Measurements from ENCODE around the gene IQCN. TPM values are rescaled to one million over a fixed set of nuclear protein-coding genes. Genes with fewer than 3 reads are reported as not detected.

The IQCN gene
- total and polyA plus RNA-seq, 2 experiments from 2014 or later, result 0.35 TPM; not detected in 1

GRCh38 chr19:18218159-18218558 is 56.1 kb downstream of the IQCN start (continued):
- no peak for TF ChIP-seq ZNF462 (CRISPR knock-in tag; IDR thresholded peaks at IDR 0.05)
- no peak for TF ChIP-seq REST (IDR thresholded peaks at IDR 0.05; ENCODE audit: unreplicated experiment)
- TF ChIP-seq POLR2AphosphoS5 (IDR thresholded peaks at IDR 0.05; ENCODE audit: low read depth), result no peak
- TF ChIP-seq ZNF331 (CRISPR knock-in tag; IDR thresholded peaks at IDR 0.05; ENCODE audit: low read depth), result no peak
- no peak for TF ChIP-seq NANOG (IDR thresholded peaks at IDR 0.05; ENCODE audit: borderline replicate concordance)

- no peak overlapping the region for H3K4me2 ChIP-seq
- Mint-ChIP-seq H3K36me3 (ENCODE audit: low read depth) (no peaks in the 10 kb centered on the region), H3K27me3 (ENCODE audit: insufficient read depth, low read depth, poor library complexity) (peaks cover 13% of the 10 kb centered on the region)
These were observed 57.5 kb downstream of the IQCN start for GRCh38 chr19:18216789-18217188.

More at GRCh38 chr19:18216789-18217188, 57.5 kb downstream of the IQCN start:
- ATAC-seq, result no peak
- no peaks in the 10 kb centered on the region for H3K27me3 ChIP-seq (ENCODE audit: insufficient read depth)
- no peak overlapping the region for H3K27ac ChIP-seq (ENCODE audit: low read depth)
- no peak for DNase-seq (ENCODE audit: low spot score)
- H4K20me1 ChIP-seq (replicated peaks; ENCODE audit: insufficient read depth), result no peaks in the 10 kb centered on the region
- H3K9me3 Mint-ChIP-seq, result 0 out of 3 replicates have a peak, but pooled peaks cover 3% of the 10 kb centered on the region
- no peak overlapping the region for H3K4me3 ChIP-seq
- H3K4me1 Mint-ChIP-seq, result peaks cover 13% of the 10 kb centered on the region
- H3K27ac Mint-ChIP-seq, result no peak overlapping the region
- H3K9me2 ChIP-seq (ENCODE audit: insufficient read depth), result no peaks in the 10 kb centered on the region
- TF ChIP-seq ZNF114 (CRISPR knock-in tag; IDR thresholded peaks at IDR 0.05) (no peak), ZNF331 (CRISPR knock-in tag; IDR thresholded peaks at IDR 0.05; ENCODE audit: low read depth) (no peak), CREB1 (CRISPR knock-in tag; IDR thresholded peaks at IDR 0.05; ENCODE audit: low read depth) (no peak)
- no peak overlapping the region for H2AFZ ChIP-seq
- H3K4me1 ChIP-seq (ENCODE audit: insufficient read depth), result peaks cover 7% of the 10 kb centered on the region; the same call in 1 of the 2 replicates
- H3K36me3 ChIP-seq (ENCODE audit: insufficient read depth), result no peaks in the 10 kb centered on the region
- H3K79me2 ChIP-seq (replicated peaks; ENCODE audit: insufficient read depth), result no peaks in the 10 kb centered on the region
- H3K4me3 Mint-ChIP-seq, result no peak overlapping the region
- 0 out of 2 replicates have a peak, but pooled peaks cover 8% of the 10 kb centered on the region for H3F3A ChIP-seq (replicated peaks; ENCODE audit: low read depth)
